ENCODE results near the gene CNNM4. TPM values are rescaled to one million over a fixed set of nuclear protein-coding genes. Genes with fewer than 3 reads are reported as not detected.

The CNNM4 gene
- total and polyA plus RNA-seq, 4 donors: 2.3 to 8.1 (median 6.0) TPM

GRCh38 chr2:96838345-96839292, 77.9 kb downstream of the CNNM4 start:
- intact Hi-C loops (cut with DNase I): no loop called here
- H3K36me3 ChIP-seq (ENCODE audit: control insufficient read depth in 1 of 2, insufficient read depth in 2 of 2, low read length in 1 of 2): no peaks in the 10 kb centered on the region
- no peak overlapping the region for H3K27ac ChIP-seq (ENCODE audit: low read depth in 1 of 2, low read length in 2 of 2)
- no peaks in the 10 kb centered on the region for H3K4me1 ChIP-seq (ENCODE audit: control insufficient read depth in 1 of 2, insufficient read depth in 2 of 2, low read length in 2 of 2)
- no peak overlapping the region for H3K4me3 ChIP-seq (ENCODE audit: low read length in 2 of 2)
- WGBS, 2 donors: 84% methylated on average over 23 of the region's 23 CpGs
- peak; percentile 15 for ATAC-seq (ENCODE audit: low FRiP score)
- H3K27me3 ChIP-seq (ENCODE audit: control insufficient read depth in 1 of 2, insufficient read depth in 2 of 2, low read length in 1 of 2): no peaks in the 10 kb centered on the region
- no peaks in the 10 kb centered on the region for H3K9me3 ChIP-seq (ENCODE audit: control insufficient read depth, low read length)
- DNase-seq: no peak

- ATAC-seq (ENCODE audit: low FRiP score) (peak; percentile 51), DNase-seq (peak in 1 of 2 donors; percentile 77)
- no peaks in the 10 kb centered on the region for H3K27me3 ChIP-seq (ENCODE audit: control insufficient read depth in 1 of 2, insufficient read depth in 2 of 2, low read length in 1 of 2)
- H3K4me3 ChIP-seq (ENCODE audit: low read length in 2 of 2): no peak overlapping the region
- 27 to 28% methylated on average over 38 to 42 of the region's 42 CpGs for WGBS, 2 donors
- H3K36me3 ChIP-seq (ENCODE audit: control insufficient read depth in 1 of 2, insufficient read depth in 2 of 2, low read length in 1 of 2): no peaks in the 10 kb centered on the region
- H3K27ac ChIP-seq (ENCODE audit: low read depth in 1 of 2, low read length in 2 of 2): no peak overlapping the region
- no peaks in the 10 kb centered on the region for H3K4me1 ChIP-seq (ENCODE audit: control insufficient read depth in 1 of 2, insufficient read depth in 2 of 2, low read length in 2 of 2)
- intact Hi-C loops (cut with DNase I): no loop called here
- H3K9me3 ChIP-seq (ENCODE audit: control insufficient read depth, low read length): no peaks in the 10 kb centered on the region
Observed at GRCh38 chr2:96839293-96839874, 78.7 kb downstream of the CNNM4 start.

GRCh38 chr2:96839875-96840850, 79.5 kb downstream of the CNNM4 start:
- no peak for DNase-seq
- no peaks in the 10 kb centered on the region for H3K4me1 ChIP-seq (ENCODE audit: control insufficient read depth in 1 of 2, insufficient read depth in 2 of 2, low read length in 2 of 2)

GRCh38 chr2:96841701-96842495, 81.2 kb downstream of the CNNM4 start:
- intact Hi-C loops (cut with DNase I): no loop called here
- H3K9me3 ChIP-seq (ENCODE audit: control insufficient read depth, low read length): no peaks in the 10 kb centered on the region
- ATAC-seq (ENCODE audit: low FRiP score): no peak
- H3K27me3 ChIP-seq (ENCODE audit: control insufficient read depth in 1 of 2, insufficient read depth in 2 of 2, low read length in 1 of 2): no peaks in the 10 kb centered on the region
- H3K27ac ChIP-seq (ENCODE audit: low read depth in 1 of 2, low read length in 2 of 2): no peak overlapping the region
- no peak overlapping the region for H3K4me3 ChIP-seq (ENCODE audit: low read length in 2 of 2)
- H3K36me3 ChIP-seq (ENCODE audit: control insufficient read depth in 1 of 2, insufficient read depth in 2 of 2, low read length in 1 of 2): no peaks in the 10 kb centered on the region
- 84 to 85% methylated on average over 16 of the region's 16 CpGs for WGBS, 2 donors
- DNase-seq: no peak
- no peaks in the 10 kb centered on the region for H3K4me1 ChIP-seq (ENCODE audit: control insufficient read depth in 1 of 2, insufficient read depth in 2 of 2, low read length in 2 of 2)

More at GRCh38 chr2:96839875-96840850, 79.5 kb downstream of the CNNM4 start:
- Histone ChIP-seq H3K36me3 (ENCODE audit: control insufficient read depth in 1 of 2, insufficient read depth in 2 of 2, low read length in 1 of 2) (no peaks in the 10 kb centered on the region), H3K4me3 (ENCODE audit: low read length in 2 of 2) (no peak overlapping the region), H3K27ac (ENCODE audit: low read depth in 1 of 2, low read length in 2 of 2) (no peak overlapping the region), H3K27me3 (ENCODE audit: control insufficient read depth in 1 of 2, insufficient read depth in 2 of 2, low read length in 1 of 2) (no peaks in the 10 kb centered on the region), H3K9me3 (ENCODE audit: control insufficient read depth, low read length) (no peaks in the 10 kb centered on the region)
- intact Hi-C loops (cut with DNase I): no loop called here
- no peak for ATAC-seq (ENCODE audit: low FRiP score)
- WGBS, 2 donors: 89 to 90% methylated on average over 37 of the region's 37 CpGs

DNA sequence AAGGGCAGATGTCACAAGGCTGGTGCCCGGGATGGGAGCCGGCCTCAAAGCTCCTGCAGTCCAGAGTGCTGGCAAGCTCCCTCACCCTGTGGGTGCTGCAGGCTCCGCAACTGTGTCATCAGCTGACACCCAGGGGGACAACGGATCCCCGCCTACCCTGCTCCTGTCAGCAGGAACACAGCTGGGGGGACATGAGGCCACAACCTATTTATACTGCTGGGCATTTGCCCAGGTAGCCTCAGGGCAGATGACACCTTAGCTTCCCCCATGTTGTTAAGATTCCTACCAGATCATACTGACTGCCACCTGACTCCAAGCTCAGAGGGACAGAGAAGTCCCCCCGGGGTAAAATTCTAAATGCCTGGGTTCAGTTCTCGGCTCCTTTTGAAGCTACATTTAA, 81.9 kb downstream of the CNNM4 start:
- H3K4me1 ChIP-seq (ENCODE audit: control insufficient read depth in 1 of 2, insufficient read depth in 2 of 2, low read length in 2 of 2): no peaks in the 10 kb centered on the region
- DNase-seq (no peak), ATAC-seq (ENCODE audit: low FRiP score) (no peak)
- no peaks in the 10 kb centered on the region for H3K27me3 ChIP-seq (ENCODE audit: control insufficient read depth in 1 of 2, insufficient read depth in 2 of 2, low read length in 1 of 2)
- H3K36me3 ChIP-seq (ENCODE audit: control insufficient read depth in 1 of 2, insufficient read depth in 2 of 2, low read length in 1 of 2): no peaks in the 10 kb centered on the region
- H3K9me3 ChIP-seq (ENCODE audit: control insufficient read depth, low read length): no peaks in the 10 kb centered on the region
- H3K27ac ChIP-seq (ENCODE audit: low read depth in 1 of 2, low read length in 2 of 2): no peak overlapping the region
- H3K4me3 ChIP-seq (ENCODE audit: low read length in 2 of 2): no peak overlapping the region
- intact Hi-C loops (cut with DNase I): no loop called here
- WGBS, 2 donors: 80 to 86% methylated on average over 7 of the region's 7 CpGs

DNA sequence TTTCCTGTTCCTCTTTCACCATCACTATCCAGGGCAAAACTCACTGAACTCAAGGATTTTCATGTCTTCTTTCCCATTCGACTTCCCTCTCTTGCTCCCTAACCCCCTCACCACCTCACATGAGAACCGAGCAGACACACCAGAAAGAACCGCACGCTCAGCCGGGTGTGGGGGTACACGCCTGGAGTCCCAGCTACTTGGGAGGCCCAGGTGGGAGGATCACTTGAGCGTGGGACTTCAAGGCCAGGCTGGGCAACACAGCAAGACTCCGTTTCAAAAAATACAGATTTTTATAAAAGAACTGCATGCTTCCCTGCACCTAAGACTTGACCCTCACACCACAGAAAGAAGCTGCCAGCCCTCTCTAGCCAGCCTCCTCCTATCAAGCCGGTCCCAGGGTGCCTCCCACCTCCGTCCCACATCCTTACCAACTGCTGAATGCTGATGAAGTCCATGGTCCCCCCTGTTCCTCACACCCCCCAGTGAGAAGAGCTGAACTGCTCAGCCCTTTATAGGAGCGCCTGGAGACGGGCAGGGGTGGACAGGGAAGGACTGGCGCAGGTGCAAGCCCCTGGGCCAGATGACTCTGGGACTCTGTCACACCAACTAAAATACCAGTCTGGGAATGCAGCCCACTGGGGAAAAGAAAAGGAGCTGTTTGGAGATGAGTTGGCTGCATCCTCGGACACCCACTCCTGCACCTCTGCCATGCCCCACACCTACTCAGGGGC, 83.0 kb downstream of the CNNM4 start, which contains the start of gene ANKRD23:
TSS of gene ANKRD23 (minus strand) at position 484 of the 731 bp plus-strand sequence. CDS start at position 455, 29 bp downstream.
- DNase-seq (no peak), ATAC-seq (ENCODE audit: low FRiP score) (no peak)
- Histone ChIP-seq H3K27me3 (ENCODE audit: control insufficient read depth in 1 of 2, insufficient read depth in 2 of 2, low read length in 1 of 2) (no peaks in the 10 kb centered on the region), H3K4me3 (ENCODE audit: low read length in 2 of 2) (no peak within 1 kb of the TSS), H3K27ac (ENCODE audit: low read depth in 1 of 2, low read length in 2 of 2) (no peak within 1 kb of the TSS), H3K9me3 (ENCODE audit: control insufficient read depth, low read length) (no peaks in the 10 kb centered on the region), H3K36me3 (ENCODE audit: control insufficient read depth in 1 of 2, insufficient read depth in 2 of 2, low read length in 1 of 2) (peaks cover 0 to 2% of the 10 kb centered on the region in 2 donors), H3K4me1 (ENCODE audit: control insufficient read depth in 1 of 2, insufficient read depth in 2 of 2, low read length in 2 of 2) (no peaks in the 10 kb centered on the region)
- whole genome bisulfite sequencing, 2 donors: 92 to 95% methylated on average over 14 of the region's 14 CpGs
- intact Hi-C loops (cut with DNase I): no loop called here

DNA sequence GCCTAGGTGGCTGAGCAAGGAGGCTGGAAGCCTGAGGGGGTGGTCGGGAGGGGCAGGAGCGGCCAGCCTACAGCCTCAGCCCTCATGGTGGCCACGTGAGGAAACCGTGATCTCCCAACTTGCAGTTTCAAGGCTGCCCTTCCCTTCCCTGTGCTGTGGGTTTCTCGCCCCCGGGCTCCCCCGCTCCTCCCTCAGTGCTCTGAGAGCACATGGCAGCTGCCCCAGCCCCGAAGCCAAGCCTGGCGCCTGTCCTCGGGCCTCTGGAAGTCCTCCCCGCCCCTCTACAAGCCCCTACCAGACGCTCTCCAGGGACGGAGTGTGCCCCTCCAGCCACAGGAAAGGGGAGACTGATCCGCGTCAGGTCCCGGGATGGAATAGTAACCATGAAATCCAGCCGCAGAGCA, 83.7 kb downstream of the CNNM4 start:
- DNase-seq (no peak), ATAC-seq (ENCODE audit: low FRiP score) (no peak)
- Histone ChIP-seq H3K9me3 (ENCODE audit: control insufficient read depth, low read length) (no peaks in the 10 kb centered on the region), H3K4me1 (ENCODE audit: control insufficient read depth in 1 of 2, insufficient read depth in 2 of 2, low read length in 2 of 2) (no peaks in the 10 kb centered on the region), H3K27me3 (ENCODE audit: control insufficient read depth in 1 of 2, insufficient read depth in 2 of 2, low read length in 1 of 2) (no peaks in the 10 kb centered on the region), H3K36me3 (ENCODE audit: control insufficient read depth in 1 of 2, insufficient read depth in 2 of 2, low read length in 1 of 2) (peaks cover 0 to 2% of the 10 kb centered on the region in 2 donors), H3K27ac (ENCODE audit: low read depth in 1 of 2, low read length in 2 of 2) (no peak overlapping the region), H3K4me3 (ENCODE audit: low read length in 2 of 2) (no peak overlapping the region)
- intact Hi-C loops (cut with DNase I): no loop called here
- WGBS, 2 donors: 72 to 75% methylated on average over 14 to 17 of the region's 17 CpGs
